Measurements from ENCODE around the gene SNN.

- no peak for TF ChIP-seq EZH2 (IDR thresholded peaks at IDR 0.05; ENCODE audit: insufficient read depth, poor library complexity, severe bottlenecking)
- TF ChIP-seq EZH2phosphoT487 (IDR thresholded peaks at IDR 0.05; ENCODE audit: insufficient read depth, low read depth): no peak
Observed at GRCh38 chr16:11620243-11621003, 47.8 kb upstream of the SNN start.

Measured in GM23248 (cell line).